Measurements from ENCODE around the gene OSBP2.
"Not testable (repeated sequence)": the region's sequence is repeated elsewhere in the genome, so short reads cannot be mapped to it uniquely, and the experiment has no call there.

OSBP2 gene

DNA sequence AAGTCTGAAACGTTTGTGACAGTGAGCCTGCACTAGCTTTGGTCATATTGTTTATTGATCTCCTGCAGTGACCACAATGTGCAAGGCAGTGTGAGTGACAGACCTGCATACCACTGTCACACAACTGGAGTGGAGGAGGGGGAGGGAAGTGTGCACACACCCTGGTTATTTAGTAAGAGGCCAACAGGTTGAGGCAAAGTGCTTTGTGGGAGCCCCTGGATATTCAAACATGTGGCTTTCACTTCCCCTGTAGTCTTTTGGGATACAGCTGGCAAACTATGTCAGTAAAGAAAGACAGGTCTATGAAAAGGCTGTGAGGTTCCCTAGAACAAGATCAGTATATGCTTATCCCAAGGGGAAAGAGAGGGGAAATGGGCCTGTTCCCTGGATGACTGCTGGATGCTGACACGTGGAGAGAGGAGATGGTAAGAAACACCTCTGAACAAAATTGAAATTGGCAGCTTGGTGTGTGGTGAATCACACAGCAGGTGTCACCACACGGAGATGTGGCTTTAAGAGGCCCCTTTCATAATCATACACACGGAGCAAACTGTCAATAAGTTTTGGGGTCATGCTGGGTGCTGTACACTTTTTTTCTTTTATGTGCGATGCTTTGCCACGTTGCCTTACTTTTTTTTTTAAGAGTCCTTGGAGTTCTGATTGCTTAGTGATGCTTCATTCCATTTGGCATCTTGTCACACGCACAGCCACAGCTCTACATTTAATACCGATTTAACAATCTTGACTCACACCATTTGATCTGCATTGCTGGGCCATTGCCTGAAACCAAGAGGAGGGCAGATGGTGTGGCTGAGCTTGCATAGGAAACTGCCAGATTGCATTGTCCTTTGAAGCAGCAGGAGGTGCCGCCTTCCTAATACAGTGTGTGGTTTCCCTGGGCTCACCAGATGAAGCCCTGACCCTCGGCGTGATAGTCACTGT lies 11.3 kb downstream of the OSBP2 start:
- peak; percentile 28 for DNase-seq (ENCODE audit: low read depth)
- TF ChIP-seq, protein P1, sequence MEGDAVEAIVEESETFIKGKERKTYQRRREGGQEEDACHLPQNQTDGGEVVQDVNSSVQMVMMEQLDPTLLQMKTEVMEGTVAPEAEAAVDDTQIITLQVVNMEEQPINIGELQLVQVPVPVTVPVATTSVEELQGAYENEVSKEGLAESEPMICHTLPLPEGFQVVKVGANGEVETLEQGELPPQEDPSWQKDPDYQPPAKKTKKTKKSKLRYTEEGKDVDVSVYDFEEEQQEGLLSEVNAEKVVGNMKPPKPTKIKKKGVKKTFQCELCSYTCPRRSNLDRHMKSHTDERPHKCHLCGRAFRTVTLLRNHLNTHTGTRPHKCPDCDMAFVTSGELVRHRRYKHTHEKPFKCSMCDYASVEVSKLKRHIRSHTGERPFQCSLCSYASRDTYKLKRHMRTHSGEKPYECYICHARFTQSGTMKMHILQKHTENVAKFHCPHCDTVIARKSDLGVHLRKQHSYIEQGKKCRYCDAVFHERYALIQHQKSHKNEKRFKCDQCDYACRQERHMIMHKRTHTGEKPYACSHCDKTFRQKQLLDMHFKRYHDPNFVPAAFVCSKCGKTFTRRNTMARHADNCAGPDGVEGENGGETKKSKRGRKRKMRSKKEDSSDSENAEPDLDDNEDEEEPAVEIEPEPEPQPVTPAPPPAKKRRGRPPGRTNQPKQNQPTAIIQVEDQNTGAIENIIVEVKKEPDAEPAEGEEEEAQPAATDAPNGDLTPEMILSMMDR (conservative IDR thresholded peaks at IDR 0.05; ENCODE audit: low read depth, low read length) = no peak
- H3K4me3 ChIP-seq (ENCODE audit: low read depth, low read length) = no peak overlapping the region

DNA sequence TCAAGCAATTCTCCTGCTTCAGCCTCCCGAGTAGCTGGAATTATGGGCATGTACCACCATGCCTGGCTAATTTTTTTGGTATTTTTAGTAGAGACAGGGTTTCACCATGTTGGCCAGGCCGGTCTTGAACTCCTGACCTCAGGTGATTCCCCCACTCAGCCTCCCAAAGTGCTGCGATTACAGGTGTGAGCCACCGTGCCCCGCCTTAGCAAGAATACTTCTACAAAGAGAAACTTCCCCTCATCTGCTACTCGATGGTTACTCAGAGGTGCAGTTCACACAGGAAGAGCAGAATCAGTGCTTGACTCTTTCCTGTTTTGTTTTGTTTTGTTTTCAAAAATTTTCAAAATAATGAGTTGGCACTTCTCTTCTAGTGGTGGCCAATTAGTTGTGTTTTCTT lies 15.3 kb downstream of the OSBP2 start:
- H3K4me3 ChIP-seq (ENCODE audit: low read depth, low read length); DNase-seq (ENCODE audit: low read depth): not testable (repeated sequence)

DNA sequence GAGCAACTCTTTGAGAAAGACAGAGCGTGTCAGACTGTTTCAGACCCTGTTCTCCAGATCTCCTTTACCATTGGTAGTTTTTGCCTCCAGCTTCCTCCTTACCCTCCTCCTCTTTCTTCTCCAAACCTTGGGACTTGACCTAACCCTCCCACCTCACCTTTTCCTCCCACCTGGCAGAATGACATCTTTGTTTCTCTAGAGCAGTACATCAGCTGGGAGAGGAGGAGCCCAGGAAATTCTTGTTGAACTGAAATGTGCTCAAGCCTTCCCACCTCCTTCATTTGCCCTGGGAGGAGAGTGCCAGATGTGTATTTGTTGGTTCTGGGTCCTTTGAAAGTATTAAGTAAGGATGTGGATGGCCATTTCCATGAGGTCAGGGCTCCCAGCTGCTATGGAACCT lies 17.4 kb downstream of the OSBP2 start:
- TF ChIP-seq, protein P1 (conservative IDR thresholded peaks at IDR 0.05; ENCODE audit: low read depth, low read length) = no peak
- DNase-seq (ENCODE audit: low read depth) = no peak
- no peak overlapping the region for H3K4me3 ChIP-seq (ENCODE audit: low read depth, low read length)

DNA sequence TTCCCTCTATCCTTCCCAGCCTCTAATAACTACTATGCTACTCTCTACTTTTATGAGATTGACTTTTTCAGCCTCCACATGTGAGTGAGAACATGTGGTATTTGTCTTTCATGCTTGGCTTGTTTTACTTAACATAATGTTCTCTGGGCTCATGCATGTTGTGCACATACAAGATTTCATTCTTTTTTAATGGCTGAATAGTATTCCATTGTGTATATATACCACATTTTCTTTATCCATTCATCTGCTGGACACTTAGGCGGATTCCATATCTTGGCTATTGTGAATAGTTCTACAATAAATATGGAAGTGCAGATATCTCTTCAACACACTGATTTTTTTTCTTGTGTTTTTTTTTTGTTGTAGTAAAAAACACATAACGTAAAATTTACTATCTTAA lies 19.4 kb downstream of the OSBP2 start:
- H3K4me3 ChIP-seq (ENCODE audit: low read depth, low read length) = no peak overlapping the region
- no peak for DNase-seq (ENCODE audit: low read depth)
- TF ChIP-seq, protein P1 (conservative IDR thresholded peaks at IDR 0.05; ENCODE audit: low read depth, low read length) = no peak

DNA sequence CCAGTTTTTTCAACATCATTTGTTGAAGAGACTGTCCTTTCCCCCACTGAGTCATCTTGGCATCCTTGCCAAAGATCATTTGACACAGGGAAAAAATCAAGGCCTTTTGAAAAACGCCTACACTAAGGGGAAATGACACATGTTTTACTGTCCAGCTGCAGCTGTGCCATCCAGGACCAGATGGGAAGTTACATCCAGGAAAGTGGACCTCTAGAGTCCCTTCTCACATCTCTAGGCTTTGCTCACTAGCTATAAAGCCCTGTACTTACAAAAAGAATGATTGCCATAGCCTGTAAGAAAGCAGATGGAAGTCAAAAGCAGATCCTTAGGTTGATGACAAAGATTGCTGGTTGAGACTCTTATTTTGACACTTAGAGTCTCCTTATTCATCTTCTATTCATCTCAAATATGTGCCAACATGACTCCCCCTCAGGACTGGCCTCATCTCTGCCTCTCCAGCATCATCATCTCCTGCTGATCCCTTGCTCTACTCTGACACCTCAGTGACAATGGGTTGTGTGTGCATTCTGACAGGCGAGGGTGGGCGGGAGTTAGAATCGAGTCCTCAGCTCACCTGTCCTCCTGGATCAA lies 22.8 kb downstream of the OSBP2 start:
- TF ChIP-seq, protein P1 (conservative IDR thresholded peaks at IDR 0.05; ENCODE audit: low read depth, low read length) = no peak
- H3K4me3 ChIP-seq (ENCODE audit: low read depth, low read length) = no peak overlapping the region
- peak; percentile 52 for DNase-seq (ENCODE audit: low read depth)

DNA sequence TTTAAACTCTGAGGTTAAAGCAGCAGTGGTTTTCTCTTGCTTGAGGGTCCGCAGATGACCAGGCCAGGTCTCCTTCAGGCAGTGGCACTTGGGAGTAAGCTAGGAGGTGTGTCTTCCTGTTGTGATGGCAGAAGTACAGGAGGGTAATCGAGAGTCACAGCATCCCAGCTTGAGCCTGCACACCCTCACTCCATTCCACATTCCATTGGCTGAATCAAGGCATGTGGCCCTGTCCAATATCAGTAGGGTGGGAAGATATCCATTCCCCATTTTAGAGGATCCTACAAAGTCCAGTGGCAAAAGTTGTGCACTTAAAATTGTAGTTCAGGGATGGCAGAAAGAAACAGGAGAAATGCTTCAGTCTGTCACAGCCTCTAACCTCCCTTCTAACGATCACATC lies 23.3 kb downstream of the OSBP2 start:
- TF ChIP-seq, protein P1 (conservative IDR thresholded peaks at IDR 0.05; ENCODE audit: low read depth, low read length) = no peak
- no peak for DNase-seq (ENCODE audit: low read depth)
- H3K4me3 ChIP-seq (ENCODE audit: low read depth, low read length) = no peak overlapping the region

DNA sequence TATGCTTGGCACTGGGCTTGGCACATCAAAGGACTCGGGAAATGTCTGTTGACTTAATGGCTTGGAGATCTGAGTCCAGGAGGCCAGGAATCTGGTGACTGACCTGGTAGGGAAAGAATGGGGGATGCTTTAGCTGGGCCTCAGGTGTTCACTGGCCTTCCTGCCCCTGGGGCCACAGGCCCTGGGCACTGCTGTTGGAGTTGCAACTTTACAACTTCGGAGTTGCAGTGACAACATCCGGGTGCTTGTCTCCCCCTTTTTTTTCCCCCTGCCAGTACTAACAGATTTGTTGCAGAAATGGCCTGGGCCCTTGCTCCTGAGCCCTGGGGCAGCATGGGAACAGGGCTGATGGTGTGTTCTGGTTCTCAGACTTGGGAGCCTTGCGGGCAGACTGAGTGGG lies 23.8 kb downstream of the OSBP2 start:
- no peak overlapping the region for H3K4me3 ChIP-seq (ENCODE audit: low read depth, low read length)
- TF ChIP-seq, protein P1 (conservative IDR thresholded peaks at IDR 0.05; ENCODE audit: low read depth, low read length) = no peak
- DNase-seq (ENCODE audit: low read depth) = no peak
